ENCODE measurements around the gene PIM3.
A peak's percentile ranks its signal among the peaks of the same experiment; 100 is the strongest.

Gene PIM3

DNA sequence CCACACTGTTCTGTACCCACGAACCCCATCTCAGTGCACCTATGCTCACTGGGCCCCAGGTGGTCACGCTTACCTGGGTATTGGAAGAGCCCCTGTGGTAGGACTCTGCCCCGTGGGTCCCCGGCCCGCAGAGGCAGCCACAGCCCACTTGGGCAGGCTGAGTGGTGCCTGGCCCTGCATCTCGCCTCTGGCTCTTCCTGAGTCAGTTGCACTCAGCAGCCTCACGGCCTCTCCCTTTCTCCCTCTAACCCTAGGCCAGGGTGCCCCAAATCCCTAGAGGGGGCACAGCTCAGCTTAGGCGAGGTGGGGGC lies 32.4 kb upstream of the PIM3 start:
- H3K4me3 ChIP-seq (ENCODE audit: low read depth, low read length) = no peak overlapping the region
- no peak for TF ChIP-seq CTCF (IDR thresholded peaks at IDR 0.05; ENCODE audit: control insufficient read depth, extremely low read depth, insufficient read depth)
- DNase-seq (ENCODE audit: low read depth) = no peak

GRCh38 chr22:49928555-49929210 lies 31.9 kb upstream of the PIM3 start:
- no peak overlapping the region for H3K4me3 ChIP-seq (ENCODE audit: low read depth, low read length)
- no peak for TF ChIP-seq CTCF (IDR thresholded peaks at IDR 0.05; ENCODE audit: control insufficient read depth, extremely low read depth, insufficient read depth)

DNA sequence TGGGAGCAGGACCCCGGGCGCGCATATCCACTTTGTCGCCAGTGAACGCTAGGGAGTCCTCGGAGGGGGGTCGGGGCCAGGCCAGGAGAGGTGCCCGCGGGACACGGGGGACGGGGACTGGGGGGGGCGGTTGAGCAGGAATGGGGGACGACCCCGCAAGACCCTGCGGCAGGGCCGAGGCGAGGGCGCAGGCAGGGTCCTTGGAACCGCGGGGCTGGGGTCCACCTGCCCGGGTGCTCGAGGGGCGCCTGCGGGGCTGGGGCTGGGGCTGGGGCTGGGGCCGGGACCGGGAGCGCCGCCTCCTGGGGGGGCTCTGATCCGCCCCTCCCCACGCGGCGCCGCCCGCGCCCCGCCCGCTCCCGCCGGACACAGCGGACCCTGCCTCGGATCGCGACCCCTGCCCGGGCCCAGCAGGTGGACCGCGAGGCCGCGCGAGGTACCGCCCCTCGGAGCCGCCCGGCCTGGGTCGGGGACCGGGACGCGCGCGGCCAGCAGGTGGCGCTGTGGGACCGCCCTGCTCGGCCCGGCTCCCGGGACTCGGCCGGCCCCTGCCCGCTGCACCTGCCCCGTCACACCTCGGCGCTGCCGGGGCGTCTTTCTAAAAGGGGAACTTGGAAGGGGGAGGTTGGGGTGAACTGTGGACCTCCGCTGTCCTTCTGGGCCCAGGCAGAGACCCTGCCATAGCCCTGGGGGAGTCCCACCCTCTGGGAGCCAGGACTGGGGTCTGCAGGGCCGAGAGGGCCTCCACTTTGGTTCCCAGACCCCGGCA lies 31.2 kb upstream of the PIM3 start:
- peak; percentile 86 for TF ChIP-seq CTCF (IDR thresholded peaks at IDR 0.05; ENCODE audit: control insufficient read depth, extremely low read depth, insufficient read depth)
- H3K4me3 ChIP-seq (ENCODE audit: low read depth, low read length) = no peak overlapping the region
- no peak for DNase-seq (ENCODE audit: low read depth)

More at GRCh38 chr22:49928555-49929210, 31.9 kb upstream of the PIM3 start:
- no peak for DNase-seq (ENCODE audit: low read depth)

GRCh38 chr22:49929994-49930575 lies 30.5 kb upstream of the PIM3 start:
- no peak overlapping the region for H3K4me3 ChIP-seq (ENCODE audit: low read depth, low read length)
- no peak for TF ChIP-seq CTCF (IDR thresholded peaks at IDR 0.05; ENCODE audit: control insufficient read depth, extremely low read depth, insufficient read depth)
- no peak for DNase-seq (ENCODE audit: low read depth)

DNA sequence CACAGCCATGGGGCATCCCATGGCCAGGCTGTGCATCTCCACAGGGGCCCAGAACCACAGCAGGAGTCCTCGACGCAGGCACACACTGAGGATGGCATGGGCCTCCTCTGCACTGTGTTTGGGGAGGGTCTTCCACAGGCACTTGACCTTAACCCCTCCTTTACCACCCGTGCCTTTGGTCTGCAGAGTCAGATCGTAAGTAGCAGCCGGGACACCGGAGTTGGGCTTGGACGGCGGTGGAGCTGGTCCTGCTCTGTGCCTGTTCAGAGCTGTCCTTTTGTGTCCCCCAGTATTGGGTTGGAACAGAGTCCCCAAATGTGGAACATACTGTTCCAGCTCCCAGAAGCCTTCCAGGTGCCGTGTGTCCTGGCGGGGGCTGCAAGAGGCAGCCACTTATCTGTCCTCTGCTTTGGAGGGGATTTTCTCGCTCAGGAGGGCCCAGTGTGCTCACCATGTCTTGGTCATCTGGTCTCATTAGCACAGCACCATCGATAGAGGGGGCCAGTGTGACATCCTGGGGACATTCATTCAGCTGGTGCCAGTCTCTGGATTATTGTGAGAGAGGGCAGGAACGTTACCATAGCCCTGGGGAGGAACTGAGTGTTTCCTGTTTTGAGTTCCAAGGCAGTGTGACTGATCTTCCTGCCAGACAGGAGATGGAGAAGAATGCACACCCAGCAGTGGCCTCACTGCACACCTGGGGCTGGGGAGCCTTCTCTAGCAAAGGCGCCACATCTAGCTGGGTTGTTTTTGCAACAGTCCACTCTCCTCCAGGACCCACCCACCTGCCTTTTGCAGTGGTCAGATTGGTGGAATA lies 29.8 kb upstream of the PIM3 start:
- no peak overlapping the region for H3K4me3 ChIP-seq (ENCODE audit: low read depth, low read length)
- peak; percentile 83 for DNase-seq (ENCODE audit: low read depth)
- TF ChIP-seq CTCF (IDR thresholded peaks at IDR 0.05; ENCODE audit: control insufficient read depth, extremely low read depth, insufficient read depth) = peak; percentile 84

DNA sequence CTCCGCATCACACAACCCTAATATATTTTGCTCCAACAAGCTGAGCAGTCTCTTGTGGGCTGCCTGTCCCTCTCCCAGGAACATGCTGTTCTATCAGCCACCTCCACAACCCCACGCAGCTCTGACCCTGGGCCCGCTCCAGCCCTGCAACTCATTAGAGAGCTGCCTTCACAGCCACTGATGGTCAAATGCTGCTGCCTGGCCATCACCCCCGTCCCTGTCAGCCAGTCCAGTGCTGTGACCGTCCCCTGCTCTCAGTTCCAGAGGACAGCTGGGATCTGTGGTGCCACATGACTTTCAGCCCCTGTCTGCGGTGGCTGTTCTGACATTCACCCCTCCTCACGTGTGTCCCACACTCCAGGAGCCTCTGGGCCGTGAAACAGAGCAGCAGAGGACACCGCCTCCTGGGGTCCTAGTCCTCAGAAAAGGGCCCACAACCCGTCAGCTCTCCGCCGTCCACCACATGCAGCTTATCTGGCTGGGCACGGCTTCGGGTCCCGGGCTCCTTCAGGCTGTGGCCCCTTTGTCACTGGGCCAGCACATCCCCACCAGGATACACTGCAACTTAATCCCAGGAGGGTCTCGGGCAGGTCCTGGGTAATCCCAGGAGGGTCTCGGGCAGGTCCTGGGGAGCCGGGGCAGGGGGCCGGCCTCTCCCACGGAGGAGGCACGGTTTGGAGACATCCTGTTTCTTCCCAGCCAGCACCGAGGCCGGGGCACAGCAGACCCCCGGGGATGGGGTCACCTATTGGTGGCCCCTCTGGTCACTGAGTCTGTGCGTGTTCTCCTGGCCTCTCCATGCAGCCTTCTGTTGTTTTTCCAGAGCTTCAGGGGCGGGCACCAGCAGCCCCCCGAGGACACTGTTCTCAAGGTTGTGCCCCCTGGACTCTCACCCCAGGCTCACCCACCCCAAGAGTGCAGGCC lies 27.1 kb upstream of the PIM3 start:
- H3K4me3 ChIP-seq (ENCODE audit: low read depth, low read length) = no peak overlapping the region
- DNase-seq (ENCODE audit: low read depth) = no peak
- TF ChIP-seq CTCF (IDR thresholded peaks at IDR 0.05; ENCODE audit: control insufficient read depth, extremely low read depth, insufficient read depth) = no peak

Data from LNCaP clone FGC (cell line).